Bronchial epithelial cell (primary cell): ENCODE results near the gene POM121L2. TPM values are rescaled to one million over a fixed set of nuclear protein-coding genes. Genes with fewer than 3 reads are reported as not detected.

Source experiments
- DNase-seq: peaks from one replicate; pipeline ENCODE4 v3.0.0-alpha.2; 2010; ENCODE audit warnings: low read depth
- FAIRE-seq: peaks from 2 replicates; lab custom pipeline; 2011; peaks lifted over from hg19 to GRCh38; lab: Jason Lieb, UNC
- H3K27me3 ChIP-seq: 2 replicates; pipeline ENCODE4 v1.5.1; 2011; ENCODE audit warnings: low read length; ENCODE audit not compliant: control insufficient read depth, insufficient read depth
- H3K36me3 ChIP-seq: 2 replicates; pipeline ENCODE4 v1.5.1; 2011; ENCODE audit warnings: low read length; ENCODE audit not compliant: control insufficient read depth, insufficient read depth
- H3K4me3 ChIP-seq: 2 replicates; pipeline ENCODE4 v1.5.1; 2011; ENCODE audit warnings: mild to moderate bottlenecking, low read depth, low read length, control low read depth
- CTCF ChIP-seq: IDR thresholded peaks from 2 replicates; pipeline ENCODE4 v1.5.1; 2011; ENCODE audit warnings: mild to moderate bottlenecking, moderate library complexity, low read length, control low read depth, inconsistent platforms; ENCODE audit not compliant: insufficient read depth, severe bottlenecking
- total RNA-seq: library from RNA; depleted of rRNA; stranded (reverse); fragments of >200 nt; gene quantifications from 2 replicates; pipeline ENCODE4 v1.2.1, GENCODE V29; 2014

Gene POM121L2
- not detected in 2 replicates for total RNA-seq

GRCh38 chr6:27312146-27312949, at the start of gene POM121L2:
POM121L2 (minus strand) TSS chr6:27312273; CDS start chr6:27312170, 103 bp downstream.
- peak; percentile 23 for FAIRE-seq
- H3K4me3 ChIP-seq, result peak within 1 kb of the TSS; percentile 60
- TF ChIP-seq CTCF, result peak; percentile 89
- no peaks in the 10 kb centered on the region for H3K36me3 ChIP-seq
- peaks cover 6% of the 10 kb centered on the region for H3K27me3 ChIP-seq
- DNase-seq, result peak; percentile 69

- TF ChIP-seq CTCF, result no peak
- Histone ChIP-seq H3K4me3 (no peak overlapping the region), H3K36me3 (no peaks in the 10 kb centered on the region), H3K27me3 (no peaks in the 10 kb centered on the region)
- DNase-seq (peak; percentile 4), FAIRE-seq (no peak)
Observed at GRCh38 chr6:27359231-27359630, 47.2 kb upstream of the POM121L2 start.

DNA sequence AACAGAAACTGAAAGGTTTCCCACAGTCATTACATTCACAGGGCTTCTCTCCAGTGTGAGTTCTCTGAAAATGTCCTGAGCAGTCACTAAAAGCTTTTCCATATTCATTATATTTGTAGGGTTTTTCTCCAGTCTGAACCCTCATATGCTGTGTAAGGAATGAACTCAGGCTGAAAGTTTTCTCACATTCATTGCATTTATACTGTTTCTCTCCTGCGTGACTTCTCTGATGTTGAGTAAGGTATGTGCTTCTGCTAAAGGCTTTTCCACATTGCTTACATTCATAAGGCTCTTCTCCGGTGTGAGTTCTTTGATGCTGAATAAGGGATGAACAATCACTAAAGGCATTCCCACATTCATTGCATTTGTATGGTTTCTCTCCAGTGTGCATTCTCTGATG, 46.7 kb upstream of the POM121L2 start:
- Histone ChIP-seq H3K4me3 (no peak overlapping the region), H3K36me3 (no peaks in the 10 kb centered on the region), H3K27me3 (no peaks in the 10 kb centered on the region)
- TF ChIP-seq CTCF, result no peak
- no peak for DNase-seq
- FAIRE-seq, result no peak

GRCh38 chr6:27352850-27353249, 40.8 kb upstream of the POM121L2 start:
- Histone ChIP-seq H3K36me3 (no peaks in the 10 kb centered on the region), H3K4me3 (no peak overlapping the region), H3K27me3 (no peaks in the 10 kb centered on the region)
- TF ChIP-seq CTCF, result no peak
- DNase-seq, result no peak
- FAIRE-seq, result no peak

GRCh38 chr6:27334141-27334540, 22.1 kb upstream of the POM121L2 start:
- FAIRE-seq (no peak), DNase-seq (no peak)
- Histone ChIP-seq H3K27me3 (no peaks in the 10 kb centered on the region), H3K36me3 (no peaks in the 10 kb centered on the region), H3K4me3 (no peak overlapping the region)
- no peak for TF ChIP-seq CTCF

- FAIRE-seq (no peak), DNase-seq (no peak)
- H3K27me3 ChIP-seq, result no peaks in the 10 kb centered on the region
- no peak for TF ChIP-seq CTCF
- peak overlapping the region; percentile 31 for H3K4me3 ChIP-seq
- no peaks in the 10 kb centered on the region for H3K36me3 ChIP-seq
Observed at GRCh38 chr6:27333642-27334040, 21.6 kb upstream of the POM121L2 start.
